Astrocyte (in vitro differentiated cells and primary cell): ENCODE data around the gene ZNF212.

Experiments used
- EZH2 ChIP-seq: IDR thresholded peaks from 2 replicates; pipeline ENCODE4 v1.6.1; 2012; ENCODE audit warnings: mild to moderate bottlenecking, low read length, inconsistent platforms; ENCODE audit not compliant: insufficient read depth
- TF ChIP-seq, protein P1 (sequence below): IDR thresholded peaks from 2 replicates; pipeline ENCODE4 v1.5.1; 2011; ENCODE audit warnings: low read depth, mild to moderate bottlenecking, inconsistent platforms, low read length, moderate library complexity; ENCODE audit not compliant: insufficient read depth

DNA sequence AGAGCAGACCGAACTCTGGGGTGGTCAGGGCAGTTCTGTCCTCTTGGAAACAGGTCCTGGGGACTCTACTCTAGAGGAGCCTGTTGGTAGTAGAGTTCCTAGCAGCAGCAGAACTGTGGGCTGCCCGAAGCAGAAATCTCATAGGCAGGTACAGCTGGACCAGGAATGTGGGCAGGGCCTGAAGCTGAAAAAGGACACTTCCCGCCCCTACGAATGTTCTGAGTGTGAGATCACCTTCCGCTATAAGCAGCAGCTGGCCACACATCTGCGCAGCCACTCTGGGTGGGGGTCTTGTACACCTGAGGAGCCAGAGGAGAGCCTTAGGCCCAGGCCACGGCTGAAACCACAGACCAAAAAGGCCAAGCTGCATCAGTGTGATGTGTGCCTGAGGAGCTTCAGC, 14.2 kb downstream of the ZNF212 start:
- TF ChIP-seq, protein P1, sequence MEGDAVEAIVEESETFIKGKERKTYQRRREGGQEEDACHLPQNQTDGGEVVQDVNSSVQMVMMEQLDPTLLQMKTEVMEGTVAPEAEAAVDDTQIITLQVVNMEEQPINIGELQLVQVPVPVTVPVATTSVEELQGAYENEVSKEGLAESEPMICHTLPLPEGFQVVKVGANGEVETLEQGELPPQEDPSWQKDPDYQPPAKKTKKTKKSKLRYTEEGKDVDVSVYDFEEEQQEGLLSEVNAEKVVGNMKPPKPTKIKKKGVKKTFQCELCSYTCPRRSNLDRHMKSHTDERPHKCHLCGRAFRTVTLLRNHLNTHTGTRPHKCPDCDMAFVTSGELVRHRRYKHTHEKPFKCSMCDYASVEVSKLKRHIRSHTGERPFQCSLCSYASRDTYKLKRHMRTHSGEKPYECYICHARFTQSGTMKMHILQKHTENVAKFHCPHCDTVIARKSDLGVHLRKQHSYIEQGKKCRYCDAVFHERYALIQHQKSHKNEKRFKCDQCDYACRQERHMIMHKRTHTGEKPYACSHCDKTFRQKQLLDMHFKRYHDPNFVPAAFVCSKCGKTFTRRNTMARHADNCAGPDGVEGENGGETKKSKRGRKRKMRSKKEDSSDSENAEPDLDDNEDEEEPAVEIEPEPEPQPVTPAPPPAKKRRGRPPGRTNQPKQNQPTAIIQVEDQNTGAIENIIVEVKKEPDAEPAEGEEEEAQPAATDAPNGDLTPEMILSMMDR, result no peak
- no peak for TF ChIP-seq EZH2
